Small intestine (tissue), 7 donors: ENCODE results near the gene ELMO1. TPM values are rescaled to one million over a fixed set of nuclear protein-coding genes. Genes with fewer than 3 reads are reported as not detected.

Experiments used
- DNase-seq, 2 donors: peaks; one replicate each; pipeline versions ENCODE4 v3.0.0 to v3.0.0-alpha.2; 2013
- FAIRE-seq: peaks from 2 replicates; lab custom pipeline; 2012; peaks lifted over from hg19 to GRCh38; lab: Jason Lieb, UNC
- H3K27ac ChIP-seq, 3 donors: one replicate each; pipeline ENCODE4 v1.5.1; 2013; ENCODE audit warnings: low read length in 2 of 3, mild to moderate bottlenecking in 2 of 3, control low read depth in 1 of 3, inconsistent platforms in 1 of 3, low read depth in 1 of 3, moderate library complexity in 1 of 3
- H3K27me3 ChIP-seq, 3 donors: one replicate each; pipeline ENCODE4 v1.6.1; 2013; ENCODE audit warnings: low read length in 3 of 3, inconsistent platforms in 1 of 3; ENCODE audit not compliant: control insufficient read depth in 3 of 3, insufficient read depth in 3 of 3
- H3K36me3 ChIP-seq, 3 donors: one replicate each; pipeline ENCODE4 v1.6.1; 2013; ENCODE audit warnings: low read length in 3 of 3, inconsistent platforms in 1 of 3, low read depth in 1 of 3, mild to moderate bottlenecking in 1 of 3, moderate library complexity in 1 of 3; ENCODE audit not compliant: control insufficient read depth in 3 of 3, insufficient read depth in 2 of 3
- H3K4me1 ChIP-seq, 3 donors: one replicate each; pipeline ENCODE4 v1.6.1; 2013; ENCODE audit warnings: low read length in 2 of 3, inconsistent platforms in 1 of 3, low read depth in 1 of 3, mild to moderate bottlenecking in 1 of 3, moderate library complexity in 1 of 3; ENCODE audit not compliant: control insufficient read depth in 3 of 3, insufficient read depth in 2 of 3
- H3K4me3 ChIP-seq, 3 donors: one replicate each; pipeline ENCODE4 v1.5.1; 2013; ENCODE audit warnings: low read length in 3 of 3, control low read depth in 1 of 3, inconsistent platforms in 1 of 3, low read depth in 1 of 3, mild to moderate bottlenecking in 1 of 3, moderate library complexity in 1 of 3
- H3K9me3 ChIP-seq, 2 donors: one replicate each; pipeline ENCODE4 v1.6.1; 2013; ENCODE audit warnings: low read depth in 1 of 2, low read length in 1 of 2; ENCODE audit not compliant: control insufficient read depth in 2 of 2, insufficient read depth in 1 of 2
- WGBS, 3 donors: extraction: QIAGEN DNeasy Blood & Tissue Kit; methylation state at CpG; one replicate each; pipeline ENCODE4 v1.1.7; 2013; 5-methylcytosine and 5-hydroxymethylcytosine counted together
- polyA plus RNA-seq, 4 donors: library from polyadenylated mRNA; stranded (reverse) in 3 of 4; unstranded in 1 of 4; fragments of 200-250 nt in 3 of 4; fragments of 120-200 nt in 1 of 4; gene quantifications; one replicate each; pipeline versions ENCODE4 v1.2.1 to v1.2.3, GENCODE V29; 2013
- donor health status: healthy with polysubstance abuse.
- donor health status: control.
- donor health status: control.
- donor health status: Bipolar disorder and iron deficiency.
- donor health status: healthy.

ELMO1 gene
- polyA plus RNA-seq, 4 donors, result 1.8 to 9.3 (median 7.3) TPM

- Histone ChIP-seq H3K4me3 (no peak overlapping the region), H3K4me1 (no peaks in the 10 kb centered on the region), H3K27ac (no peak overlapping the region), H3K9me3 (no peaks in the 10 kb centered on the region), H3K36me3 (no peaks in the 10 kb centered on the region), H3K27me3 (no peaks in the 10 kb centered on the region)
- FAIRE-seq (no peak), DNase-seq (peak in 1 of 2 donors; percentile 29)
- WGBS, 3 donors, result 74 to 89% (median 82%) methylated on average over 9 of the region's 9 CpGs
Observed at GRCh38 chr7:36887233-36887632, 561.4 kb downstream of the ELMO1 start.

DNA sequence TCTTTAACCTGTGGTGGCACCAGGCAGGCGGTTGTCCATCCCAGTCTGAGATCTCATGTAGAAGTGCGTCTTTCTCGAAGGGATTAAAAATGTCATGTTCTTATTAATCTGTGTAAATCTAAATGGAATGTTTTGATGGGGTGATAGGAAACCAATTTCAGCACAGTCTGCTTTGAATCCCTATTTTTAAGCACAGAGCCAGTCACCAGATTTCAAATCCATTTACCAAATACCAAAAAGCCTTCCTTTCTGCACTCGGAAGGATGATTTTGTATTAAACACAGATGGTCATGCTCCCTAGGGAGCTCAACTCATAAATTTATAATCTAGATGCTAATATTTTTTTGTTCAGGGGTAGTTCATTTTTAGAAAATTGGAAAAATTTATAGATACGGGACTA, 563.8 kb downstream of the ELMO1 start:
- Histone ChIP-seq H3K36me3 (no peaks in the 10 kb centered on the region), H3K27ac (no peak overlapping the region), H3K4me3 (no peak overlapping the region), H3K4me1 (no peaks in the 10 kb centered on the region), H3K9me3 (no peaks in the 10 kb centered on the region), H3K27me3 (no peaks in the 10 kb centered on the region)
- WGBS, 3 donors, result 91 to 94% (median 92%) methylated on average over 5 of the region's 5 CpGs
- DNase-seq (no peak), FAIRE-seq (no peak)

- Histone ChIP-seq H3K4me3 (no peak overlapping the region), H3K27me3 (no peaks in the 10 kb centered on the region), H3K4me1 (no peaks in the 10 kb centered on the region), H3K27ac (no peak overlapping the region), H3K36me3 (no peaks in the 10 kb centered on the region), H3K9me3 (no peaks in the 10 kb centered on the region)
- no peak for FAIRE-seq
- no peak for DNase-seq
- 75 to 87% (median 83%) methylated on average over 5 of the region's 5 CpGs for WGBS, 3 donors
Observed at GRCh38 chr7:36884351-36884750, 564.3 kb downstream of the ELMO1 start.

DNA sequence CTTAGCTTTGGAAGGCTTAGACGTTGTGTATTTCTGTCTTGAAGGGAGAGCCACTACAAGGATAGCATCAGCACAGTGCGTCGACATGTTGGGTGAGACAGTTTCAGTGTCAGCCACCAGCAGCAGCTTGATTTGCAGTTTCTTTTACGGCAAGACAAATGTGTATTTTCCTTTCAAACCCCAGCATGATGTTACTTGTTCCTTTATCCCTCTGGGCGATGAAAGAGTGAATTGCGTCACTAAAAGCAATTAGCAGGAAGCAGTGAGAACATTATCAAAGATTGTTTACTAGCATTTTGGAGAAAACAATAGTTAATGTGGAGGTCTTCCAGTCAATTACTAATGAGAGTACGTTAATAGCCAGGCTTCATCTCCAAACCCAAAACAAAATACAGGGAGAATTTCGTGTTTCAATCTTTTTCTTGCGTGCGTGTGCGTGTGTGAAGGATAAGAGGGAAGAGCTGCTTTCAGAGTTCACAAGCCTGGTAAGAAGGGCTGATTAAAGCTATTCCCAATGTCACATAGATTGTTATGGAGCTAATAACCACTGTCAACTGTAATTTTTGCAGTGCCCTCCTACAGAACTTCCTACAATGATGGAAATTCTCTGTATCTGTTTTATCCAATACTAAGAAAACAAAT, 567.3 kb downstream of the ELMO1 start:
- H3K9me3 ChIP-seq, result no peaks in the 10 kb centered on the region
- no peaks in the 10 kb centered on the region for H3K36me3 ChIP-seq
- no peak for DNase-seq
- H3K4me1 ChIP-seq, result no peaks in the 10 kb centered on the region
- FAIRE-seq, result no peak
- H3K4me3 ChIP-seq, result no peak overlapping the region
- H3K27ac ChIP-seq, result no peak overlapping the region
- H3K27me3 ChIP-seq, result no peaks in the 10 kb centered on the region
- 85 to 87% (median 86%) methylated on average over 11 of the region's 11 CpGs for WGBS, 3 donors

DNA sequence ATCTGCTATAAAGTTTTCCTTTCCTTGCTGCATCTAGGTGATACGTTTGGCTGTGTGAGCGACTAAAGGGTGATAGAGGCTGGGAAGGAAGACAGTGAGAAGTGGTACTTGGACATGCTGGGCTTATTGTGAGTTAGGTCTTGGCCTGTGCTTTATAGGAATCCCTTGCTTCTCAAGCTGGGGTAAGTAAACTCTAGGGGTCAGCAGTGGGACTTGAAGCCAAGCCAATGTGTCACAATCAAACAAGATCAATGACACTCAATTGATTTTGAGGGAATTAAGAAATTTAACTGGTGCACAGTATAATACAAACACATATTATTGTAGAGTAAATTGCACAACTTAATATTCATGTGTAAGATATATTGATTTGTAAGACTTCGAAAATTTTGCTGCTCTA, 568.6 kb downstream of the ELMO1 start:
- Histone ChIP-seq H3K27ac (no peak overlapping the region), H3K36me3 (no peaks in the 10 kb centered on the region), H3K4me1 (no peaks in the 10 kb centered on the region), H3K9me3 (no peaks in the 10 kb centered on the region), H3K4me3 (no peak overlapping the region), H3K27me3 (no peaks in the 10 kb centered on the region)
- FAIRE-seq (no peak), DNase-seq (no peak)
- 89 to 94% (median 92%) methylated on average over 3 of the region's 3 CpGs for WGBS, 3 donors

DNA sequence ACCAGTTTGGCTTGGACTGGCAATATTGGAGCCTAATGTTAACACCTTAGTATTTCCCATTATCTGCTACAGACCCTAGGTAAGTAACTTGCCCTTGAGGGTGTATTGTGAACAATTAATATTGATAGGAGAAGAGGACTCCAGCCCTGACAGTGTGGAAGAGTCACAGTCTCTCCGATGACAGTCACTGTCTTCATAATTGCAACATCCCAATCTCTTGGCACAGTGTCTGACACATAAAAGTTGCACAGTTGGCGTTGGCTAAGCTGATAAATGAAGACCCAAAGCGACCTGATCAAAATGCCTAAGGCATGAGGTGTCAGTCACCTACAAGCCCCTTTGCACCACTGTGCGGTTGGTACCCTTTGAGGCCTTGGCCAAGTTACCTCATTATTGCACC, 569.6 kb downstream of the ELMO1 start:
- DNase-seq (no peak), FAIRE-seq (no peak)
- 63 to 73% (median 68%) methylated on average over 4 of the region's 4 CpGs for WGBS, 3 donors
- Histone ChIP-seq H3K27ac (no peak overlapping the region), H3K36me3 (no peaks in the 10 kb centered on the region), H3K4me1 (no peaks in the 10 kb centered on the region), H3K27me3 (no peaks in the 10 kb centered on the region), H3K4me3 (no peak overlapping the region), H3K9me3 (no peaks in the 10 kb centered on the region)

GRCh38 chr7:36878288-36878687, 570.4 kb downstream of the ELMO1 start:
- Histone ChIP-seq H3K27ac (no peak overlapping the region), H3K4me3 (no peak overlapping the region), H3K9me3 (no peaks in the 10 kb centered on the region), H3K27me3 (no peaks in the 10 kb centered on the region), H3K4me1 (no peaks in the 10 kb centered on the region), H3K36me3 (no peaks in the 10 kb centered on the region)
- WGBS, 3 donors, result 82 to 89% (median 86%) methylated on average over 2 of the region's 2 CpGs
- DNase-seq (peak in 1 of 2 donors; percentile 17), FAIRE-seq (no peak)

DNA sequence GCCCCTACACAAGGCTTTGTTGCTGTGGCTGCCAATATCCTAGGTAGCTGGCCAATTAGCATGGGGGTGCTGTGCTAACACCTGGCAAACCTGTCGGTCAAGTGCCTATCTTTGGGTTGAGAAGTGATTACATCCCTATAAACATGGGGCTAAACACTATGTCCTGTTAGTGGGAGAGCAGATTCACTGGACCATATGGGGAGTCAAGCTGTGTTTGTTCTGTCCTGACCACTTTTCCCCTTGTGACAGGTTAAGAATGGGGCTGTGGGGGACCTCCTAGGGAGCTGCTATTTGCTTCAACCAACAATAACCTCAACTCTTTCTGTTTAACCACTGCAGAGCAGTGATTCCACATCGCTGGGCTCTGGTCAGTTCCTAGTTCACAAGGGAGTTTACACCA, 572.9 kb downstream of the ELMO1 start:
- Histone ChIP-seq H3K4me1 (no peaks in the 10 kb centered on the region), H3K27ac (no peak overlapping the region), H3K9me3 (no peaks in the 10 kb centered on the region), H3K27me3 (no peaks in the 10 kb centered on the region), H3K4me3 (no peak overlapping the region), H3K36me3 (no peaks in the 10 kb centered on the region)
- DNase-seq, result no peak
- no peak for FAIRE-seq
- 53 to 59% (median 55%) methylated on average over 2 of the region's 2 CpGs for WGBS, 3 donors

DNA sequence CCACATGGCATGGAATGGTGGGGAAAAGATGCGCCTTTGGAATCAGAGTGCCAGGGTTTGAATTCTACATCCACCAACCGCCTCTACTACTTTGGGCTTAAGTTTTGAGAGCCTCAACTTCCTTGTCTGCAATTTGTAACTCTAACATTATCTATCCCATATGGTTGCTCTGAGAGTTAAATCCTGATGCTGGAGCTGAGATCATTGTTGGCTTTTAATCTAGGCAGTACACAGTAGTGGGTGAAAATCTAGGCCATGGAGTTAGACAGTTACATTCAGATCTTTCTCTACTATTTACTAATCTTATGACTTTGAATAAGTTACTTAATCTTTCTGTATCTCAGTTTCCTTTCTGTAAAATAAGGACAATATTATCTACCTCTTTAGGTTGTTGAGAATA, 574.6 kb downstream of the ELMO1 start:
- no peaks in the 10 kb centered on the region for H3K9me3 ChIP-seq
- no peaks in the 10 kb centered on the region for H3K27me3 ChIP-seq
- no peak overlapping the region for H3K4me3 ChIP-seq
- FAIRE-seq (no peak), DNase-seq (no peak)
- no peaks in the 10 kb centered on the region for H3K4me1 ChIP-seq
- no peak overlapping the region for H3K27ac ChIP-seq
- no peaks in the 10 kb centered on the region for H3K36me3 ChIP-seq
- WGBS, 3 donors, result 91 to 100% (median 95%) methylated on average over 2 of the region's 2 CpGs
